ENCODE data around the gene TMEM156.
A peak's percentile ranks its signal among the peaks of the same experiment; 100 is the strongest.

Gene TMEM156, protein sequence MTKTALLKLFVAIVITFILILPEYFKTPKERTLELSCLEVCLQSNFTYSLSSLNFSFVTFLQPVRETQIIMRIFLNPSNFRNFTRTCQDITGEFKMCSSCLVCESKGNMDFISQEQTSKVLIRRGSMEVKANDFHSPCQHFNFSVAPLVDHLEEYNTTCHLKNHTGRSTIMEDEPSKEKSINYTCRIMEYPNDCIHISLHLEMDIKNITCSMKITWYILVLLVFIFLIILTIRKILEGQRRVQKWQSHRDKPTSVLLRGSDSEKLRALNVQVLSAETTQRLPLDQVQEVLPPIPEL

DNA sequence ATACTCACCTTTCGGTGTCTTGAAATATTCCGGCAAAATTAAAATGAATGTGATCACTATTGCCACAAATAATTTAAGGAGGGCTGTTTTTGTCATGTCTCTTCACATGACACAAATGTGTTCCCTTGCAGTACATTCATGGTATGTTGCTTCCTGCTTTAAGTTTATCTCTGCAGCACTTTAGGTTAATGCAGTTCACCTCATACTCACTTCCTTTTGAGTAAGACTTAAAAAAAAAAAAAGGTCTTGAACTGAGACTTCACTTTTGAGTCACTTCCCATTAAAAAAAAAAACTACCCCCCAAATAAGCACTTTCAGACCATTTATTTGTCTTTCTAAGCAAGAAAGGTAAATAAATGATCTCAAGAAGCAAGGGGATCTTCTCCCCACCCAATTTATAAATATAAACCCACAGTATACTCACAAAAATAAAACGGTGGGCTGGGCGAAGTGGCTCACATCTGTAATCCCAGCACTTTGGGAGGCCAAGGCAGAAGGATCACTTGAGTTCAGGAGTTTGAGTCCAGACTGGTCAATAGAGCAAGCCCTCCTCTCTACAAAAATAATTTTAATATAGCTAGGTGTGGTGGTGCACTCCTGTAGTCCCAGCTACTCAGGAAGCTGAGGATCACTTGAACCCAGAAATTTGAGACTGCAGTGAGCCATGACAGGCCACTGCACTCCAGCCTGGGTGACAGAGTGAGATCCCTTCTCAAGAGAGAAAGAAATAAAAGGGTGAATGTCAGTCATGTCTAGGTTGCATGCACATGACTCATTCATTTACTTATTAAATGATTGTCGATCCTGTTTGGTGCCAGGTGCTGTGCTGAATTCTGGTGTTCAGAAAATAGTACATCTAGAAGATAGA is at the start of gene TMEM156:
Gene TMEM156, minus strand, starts transcription at position 192 of the 868 bp plus-strand sequence. Its CDS starts 96 bp downstream, at position 96.
- no peak for DNase-seq (ENCODE audit: low read depth in 4 of 4, low spot score in 1 of 4)

DNA sequence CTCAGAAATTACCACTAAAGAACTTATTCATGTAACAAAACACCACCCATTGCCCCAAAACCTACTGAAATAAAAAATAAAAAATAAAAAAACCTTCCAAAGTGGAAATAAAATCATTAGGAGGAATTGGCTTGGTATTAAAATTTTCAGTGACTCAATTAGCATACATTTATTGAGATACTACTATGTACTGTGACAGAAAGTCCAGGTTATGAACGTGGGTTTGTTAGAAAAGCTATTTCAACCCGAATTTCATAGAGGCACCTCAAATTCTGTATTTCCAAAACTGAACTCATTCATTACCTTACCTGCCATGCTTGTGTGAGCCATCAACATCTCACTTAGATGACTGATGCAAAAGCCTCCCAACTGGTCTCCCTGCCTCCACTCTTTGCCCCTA is 46.6 kb upstream of the TMEM156 start:
- no peak for DNase-seq (ENCODE audit: low read depth in 4 of 4, low spot score in 1 of 4)

DNA sequence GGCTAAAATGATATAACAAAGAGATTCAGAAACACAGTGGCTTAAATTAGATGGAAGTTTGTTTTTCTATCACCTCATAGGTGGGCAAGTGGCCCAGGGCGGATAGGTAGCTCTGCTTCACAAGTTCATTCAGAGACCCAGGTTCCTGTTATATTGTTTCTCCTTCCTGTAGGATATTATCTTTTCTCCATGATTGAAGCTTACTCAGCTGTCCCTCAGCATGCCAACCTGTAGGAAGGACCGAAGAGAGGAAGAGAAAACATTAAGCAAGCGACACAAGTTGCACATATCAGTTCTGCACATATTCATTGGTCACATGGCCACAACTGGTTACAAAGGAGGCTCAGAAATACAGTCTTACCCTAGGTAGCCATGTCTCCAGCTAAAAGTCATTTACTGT is 36.7 kb upstream of the TMEM156 start:
- DNase-seq (ENCODE audit: low read depth in 4 of 4, low spot score in 1 of 4) = no peak

DNA sequence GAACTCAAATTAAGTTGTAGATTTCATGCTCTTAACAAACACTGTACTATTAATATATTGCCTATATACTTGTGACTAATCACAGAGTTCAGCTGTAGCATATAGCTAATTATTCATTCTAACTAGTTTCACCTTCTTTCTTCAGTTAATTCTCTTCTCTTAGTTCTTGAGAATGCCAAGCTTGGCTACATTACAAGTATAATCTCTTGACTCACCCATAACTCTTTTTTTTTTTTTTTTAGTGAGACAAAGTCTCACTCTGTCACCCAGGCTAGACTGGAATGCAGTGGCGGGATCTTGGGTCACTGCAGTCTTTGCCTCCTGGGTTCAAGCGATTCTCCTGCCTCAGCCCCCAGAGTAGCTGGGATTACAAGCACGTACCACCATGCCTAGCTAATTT is 35.2 kb upstream of the TMEM156 start:
- DNase-seq (ENCODE audit: low read depth in 4 of 4, low spot score in 1 of 4) = no peak

DNA sequence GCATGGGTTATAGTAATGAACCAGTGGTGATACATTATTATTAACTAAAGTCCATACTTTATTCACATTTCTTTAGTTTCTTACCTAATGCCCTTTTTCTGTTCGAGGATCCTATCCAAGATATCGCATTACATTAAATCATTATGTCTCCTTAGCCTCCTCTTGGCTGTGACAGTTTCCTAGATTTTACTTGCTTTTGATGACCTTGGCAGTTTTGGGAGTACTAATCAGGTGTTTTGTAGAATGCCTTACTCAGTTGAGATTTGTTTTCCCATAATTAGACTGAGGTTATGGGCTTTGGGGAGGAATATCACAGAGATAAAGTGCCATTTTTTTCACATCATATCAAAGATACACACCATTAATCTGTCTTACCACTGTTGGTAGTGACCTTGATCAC is 34.8 kb upstream of the TMEM156 start:
- no peak for DNase-seq (ENCODE audit: low read depth in 4 of 4, low spot score in 1 of 4)

DNA sequence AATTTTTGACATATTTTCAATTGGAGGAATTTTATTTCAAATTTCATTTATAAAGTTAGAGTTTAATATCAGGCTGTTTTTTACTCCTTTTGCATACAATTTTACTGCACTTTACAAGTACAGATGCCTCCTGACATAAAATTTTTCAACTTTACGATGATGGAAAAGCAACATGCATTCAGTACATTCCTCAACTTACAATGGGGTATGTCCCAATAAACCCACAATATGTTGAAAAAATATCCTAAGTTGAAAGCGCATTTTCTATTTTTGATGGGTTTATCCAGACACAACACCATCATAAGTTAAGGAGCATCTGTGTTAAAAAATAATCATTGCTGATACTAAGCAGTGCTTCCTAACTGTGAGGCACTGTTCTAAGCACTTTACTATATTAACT is 34.2 kb upstream of the TMEM156 start:
- no peak for DNase-seq (ENCODE audit: low read depth in 4 of 4, low spot score in 1 of 4)

DNA sequence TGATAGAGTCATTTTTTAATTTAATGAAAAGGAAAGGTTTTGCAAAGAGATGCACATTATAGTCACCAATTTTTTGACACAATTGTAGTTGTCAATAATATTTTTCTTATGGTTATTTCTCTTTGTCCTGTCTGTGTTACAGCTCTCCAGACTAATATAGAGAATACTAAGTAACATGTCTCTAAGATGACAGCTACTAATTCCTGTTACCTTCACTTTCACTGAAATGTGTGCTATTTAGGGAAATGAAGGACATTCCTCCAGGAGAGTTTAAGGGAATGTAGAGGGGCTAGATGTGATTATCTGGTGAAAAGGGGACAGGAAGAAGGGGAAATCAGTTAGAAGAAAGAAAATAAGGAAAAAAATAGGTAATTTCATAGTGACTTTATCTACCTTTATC is 31.2 kb upstream of the TMEM156 start:
- DNase-seq (ENCODE audit: low read depth in 4 of 4, low spot score in 1 of 4) = no peak

DNA sequence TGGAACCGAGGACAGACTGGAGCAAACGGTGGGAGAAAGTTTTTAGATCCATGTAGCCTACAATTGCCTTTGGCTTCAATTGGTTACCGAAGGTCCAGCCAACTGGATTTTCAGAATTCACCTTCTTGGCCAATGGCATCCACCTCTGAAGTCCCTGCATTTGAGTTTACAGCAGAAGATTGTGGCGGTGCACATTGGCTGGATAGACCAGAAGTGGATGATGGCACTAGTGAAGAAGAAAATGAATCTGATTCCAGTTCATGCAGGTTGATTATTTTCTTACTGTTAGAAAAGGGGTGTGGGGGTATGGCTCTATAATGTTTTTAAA is 30.5 kb upstream of the TMEM156 start:
- no peak for DNase-seq (ENCODE audit: low read depth in 4 of 4, low spot score in 1 of 4)

DNA sequence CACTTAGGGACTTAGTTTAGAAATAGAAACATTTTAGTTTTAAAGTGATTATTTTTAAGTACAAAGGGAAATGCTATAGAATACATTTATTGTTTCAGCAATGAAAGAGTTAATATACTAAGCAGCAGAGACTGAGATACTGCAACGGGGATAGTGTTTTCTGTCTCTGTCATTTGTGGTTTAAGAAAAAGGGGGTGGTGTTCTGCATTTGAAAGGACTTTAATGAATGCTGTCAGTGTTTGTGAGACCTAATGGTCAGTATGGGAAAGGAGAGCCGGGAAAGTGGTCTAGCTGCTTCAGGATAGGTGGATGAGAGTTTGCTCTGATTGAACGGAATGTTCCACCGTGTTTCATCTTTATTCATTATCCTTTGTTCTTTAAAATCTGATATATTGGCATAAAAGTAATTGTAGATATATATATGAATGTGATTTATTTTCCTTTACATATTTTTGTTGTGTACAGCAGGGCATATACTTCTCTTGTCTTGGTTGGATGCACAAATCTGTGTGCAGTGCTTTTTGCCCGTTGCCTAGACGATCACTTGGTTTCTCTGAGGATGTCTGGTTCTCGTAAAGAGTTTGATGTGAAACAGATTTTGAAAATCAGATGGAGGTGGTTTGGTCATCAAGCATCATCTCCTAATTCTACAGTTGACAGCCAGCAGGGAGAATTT is 30.0 kb upstream of the TMEM156 start, which contains the start of gene KLHL5:
Gene KLHL5, plus strand, starts transcription at position 139 of the 676 bp plus-strand sequence. Its CDS starts 421 bp downstream, at position 560.
- DNase-seq (ENCODE audit: low read depth in 4 of 4, low spot score in 1 of 4) = no peak

DNA sequence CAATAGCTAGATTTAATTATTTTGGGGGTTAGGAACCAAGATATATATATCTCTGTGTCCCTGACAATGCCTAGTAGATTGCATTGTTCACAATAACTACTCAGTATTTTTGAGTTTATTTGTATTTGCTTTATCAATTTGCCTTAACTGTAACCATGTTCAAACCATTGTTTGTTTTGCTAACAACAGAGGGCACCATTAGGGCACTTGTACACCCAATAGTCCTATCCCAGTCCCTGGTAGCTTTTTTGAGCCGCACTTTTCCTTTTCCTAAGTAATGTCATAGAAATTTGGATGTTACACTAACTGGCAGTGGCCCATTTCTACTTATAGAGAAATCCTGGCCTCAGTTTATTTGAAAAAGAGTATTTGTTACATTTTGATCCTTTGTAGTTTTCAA is 29.2 kb upstream of the TMEM156 start:
- DNase-seq (ENCODE audit: low read depth in 4 of 4, low spot score in 1 of 4) = no peak

DNA sequence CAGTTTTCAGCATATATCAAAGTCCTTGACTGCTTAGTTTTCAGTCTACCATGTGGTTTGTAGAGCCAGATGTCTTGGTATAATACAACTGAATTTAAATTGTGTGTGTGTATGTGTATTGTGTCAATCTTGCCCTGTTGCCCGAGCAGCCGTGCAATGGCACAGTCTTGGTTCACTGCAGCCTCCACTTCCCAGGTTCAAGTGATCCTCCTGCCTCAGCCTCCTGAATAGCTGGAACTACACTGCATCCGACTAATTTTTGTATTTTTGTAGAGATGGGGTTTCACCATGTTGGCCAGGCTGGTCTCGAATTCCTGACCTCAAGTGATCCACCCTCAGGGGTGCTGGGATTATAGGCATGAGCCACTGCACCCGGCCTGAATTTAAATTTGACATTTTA is 23.8 kb upstream of the TMEM156 start:
- no peak for DNase-seq (ENCODE audit: low read depth in 4 of 4, low spot score in 1 of 4)

DNA sequence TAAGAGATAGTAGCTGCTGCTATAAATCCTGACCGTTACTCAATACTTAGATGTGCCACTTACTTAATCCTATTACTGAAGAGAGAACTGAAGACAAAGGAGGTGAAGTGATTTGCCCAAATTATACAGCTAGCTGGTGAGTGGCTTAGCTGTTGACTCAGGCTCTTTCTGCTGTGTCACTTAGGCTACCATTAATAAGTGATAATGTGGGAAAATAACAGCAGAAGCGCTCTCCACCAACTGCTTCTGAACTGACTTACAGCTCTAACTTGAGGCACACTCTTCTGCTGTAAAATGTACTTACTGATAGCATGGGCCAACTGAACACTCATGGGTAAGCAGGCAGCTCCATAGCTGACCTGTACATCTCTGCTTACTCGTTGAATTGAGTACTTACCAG is 22.3 kb upstream of the TMEM156 start:
- no peak for DNase-seq (ENCODE audit: low read depth in 4 of 4, low spot score in 1 of 4)

DNA sequence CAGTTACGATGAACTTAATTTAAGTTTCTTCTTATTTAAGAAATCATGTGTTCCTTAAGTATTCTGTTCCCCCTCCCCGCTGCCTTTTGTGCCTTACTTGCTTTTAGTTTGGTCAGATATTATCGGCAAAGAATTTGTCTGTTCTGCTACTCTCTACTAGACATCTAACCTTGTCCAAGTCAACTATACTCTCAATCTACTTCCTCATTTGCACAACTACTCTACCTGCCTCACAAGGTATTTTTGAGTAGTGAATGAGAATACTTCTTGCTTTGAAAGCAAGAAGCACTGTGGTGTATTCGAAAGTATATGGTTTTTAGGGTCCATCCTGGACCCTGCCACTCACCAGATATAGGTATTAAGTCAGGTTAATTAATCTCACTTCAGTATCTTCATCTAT is 21.8 kb upstream of the TMEM156 start:
- no peak for DNase-seq (ENCODE audit: low read depth in 4 of 4, low spot score in 1 of 4)

DNA sequence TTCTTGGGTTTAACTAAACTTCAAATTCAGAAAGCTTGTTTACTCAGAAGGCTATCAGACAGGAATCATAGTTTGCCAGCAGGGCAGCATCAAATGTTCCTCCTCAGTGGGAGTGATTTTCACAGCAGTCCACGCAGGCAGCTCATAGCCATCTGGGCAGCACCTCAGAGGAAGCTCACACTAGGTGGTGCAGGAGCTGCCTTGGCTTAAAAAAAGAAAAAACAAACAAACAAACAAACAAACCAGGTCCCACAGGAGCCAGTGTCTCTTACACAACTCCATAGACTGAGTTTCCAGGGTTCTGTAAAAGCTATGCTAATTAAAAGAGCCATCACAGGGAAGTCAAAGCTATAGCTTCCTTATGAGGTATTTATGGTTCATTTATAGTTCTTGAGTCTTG is 19.3 kb upstream of the TMEM156 start:
- no peak for DNase-seq (ENCODE audit: low read depth in 4 of 4, low spot score in 1 of 4)

DNA sequence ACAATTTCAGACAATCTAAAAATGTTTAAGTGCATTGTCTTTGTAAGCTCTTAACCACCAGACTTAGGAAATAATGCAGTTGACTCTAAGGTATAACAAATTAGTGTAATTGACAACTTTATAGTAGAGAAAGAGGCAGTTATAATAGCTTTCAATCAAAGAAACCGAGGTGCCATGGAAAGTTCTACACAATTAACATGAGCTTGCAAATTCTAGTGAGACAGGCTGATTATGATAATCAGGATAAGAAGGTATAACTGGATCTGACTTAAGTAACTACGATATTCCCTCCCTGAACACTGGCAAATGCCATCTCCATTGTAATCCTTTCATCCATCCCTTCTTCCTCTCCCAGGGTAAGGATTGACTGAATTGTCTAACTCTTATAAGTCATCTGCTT is 18.4 kb upstream of the TMEM156 start:
- DNase-seq (ENCODE audit: low read depth in 4 of 4, low spot score in 1 of 4) = no peak

DNA sequence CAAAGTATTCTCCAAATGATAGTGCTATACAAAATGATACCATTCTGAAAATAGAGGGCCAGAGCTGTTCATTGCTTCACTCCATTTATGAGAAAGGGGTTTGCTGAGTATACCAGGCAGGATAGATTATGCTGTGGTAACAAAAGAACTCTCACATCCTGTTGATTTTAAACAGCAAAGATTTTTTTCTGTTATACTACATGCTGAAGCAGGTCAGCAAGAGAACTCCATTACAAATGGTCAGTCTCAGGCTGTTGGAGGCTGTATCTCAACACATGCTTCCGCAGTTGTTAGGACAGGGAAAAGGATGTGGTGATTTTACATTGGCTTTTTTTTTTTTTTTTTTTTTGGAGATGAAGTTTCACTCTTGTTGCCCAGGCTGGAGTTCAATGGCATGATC is 16.1 kb upstream of the TMEM156 start:
- no peak for DNase-seq (ENCODE audit: low read depth in 4 of 4, low spot score in 1 of 4)

DNA sequence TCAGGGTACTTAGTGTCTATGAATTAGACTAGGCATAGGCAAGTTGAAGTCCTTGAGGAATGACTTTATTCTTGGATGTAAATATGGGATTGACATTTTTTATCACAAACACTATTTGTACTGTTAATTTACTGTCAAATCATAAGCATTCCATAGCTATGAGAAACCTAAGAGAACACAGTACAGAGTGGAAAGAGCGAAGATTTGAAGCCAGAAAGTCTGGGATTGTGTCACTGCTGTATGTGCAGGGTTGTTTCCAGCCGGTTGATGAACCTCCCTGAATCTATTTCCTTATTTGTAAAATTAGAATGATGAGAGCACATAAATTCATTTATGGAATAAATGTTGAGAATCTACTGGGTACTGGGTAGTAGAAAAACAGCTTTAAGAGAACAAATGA is 15.5 kb upstream of the TMEM156 start:
- DNase-seq (ENCODE audit: low read depth in 4 of 4, low spot score in 1 of 4) = no peak

DNA sequence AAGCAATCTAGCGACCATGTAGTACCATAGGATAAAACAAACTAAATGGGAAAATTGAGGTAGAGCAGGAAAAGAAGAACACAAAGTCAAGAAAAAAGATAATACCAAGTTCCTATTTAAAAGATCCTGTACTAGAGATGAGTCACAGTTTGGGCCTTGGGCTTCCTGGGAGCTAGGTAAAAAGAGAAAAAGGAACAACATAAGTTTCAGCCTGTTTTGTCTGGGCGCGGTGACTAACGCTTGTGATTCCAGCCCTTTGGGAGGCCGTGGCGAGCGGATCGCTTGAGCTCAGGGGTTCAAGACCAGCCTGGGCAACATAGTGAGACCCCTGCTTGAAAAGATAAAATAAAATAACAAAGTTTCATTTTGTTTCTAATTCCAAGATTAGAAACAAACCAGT is 14.0 kb upstream of the TMEM156 start:
- DNase-seq (ENCODE audit: low read depth in 4 of 4, low spot score in 1 of 4) = no peak

DNA sequence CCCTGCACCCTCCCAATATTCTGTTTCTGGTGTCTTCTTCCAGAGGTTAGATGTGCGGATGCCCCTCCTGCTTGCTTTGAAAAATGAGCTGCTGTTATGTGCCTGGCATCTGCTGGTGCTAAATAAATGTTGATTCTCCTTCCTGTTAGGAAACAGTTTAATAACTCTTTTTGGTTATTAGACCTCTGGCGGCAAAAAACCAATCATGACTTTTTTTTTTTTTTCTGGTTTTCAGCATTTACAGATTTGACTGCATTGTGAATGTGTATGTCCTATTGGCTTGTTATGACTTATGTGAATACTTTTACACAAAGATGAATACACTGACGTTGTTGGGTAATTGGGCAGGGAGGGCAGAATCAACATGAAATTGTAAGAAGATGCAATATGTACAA is 13.6 kb upstream of the TMEM156 start:
- DNase-seq (ENCODE audit: low read depth in 4 of 4, low spot score in 1 of 4) = no peak

DNA sequence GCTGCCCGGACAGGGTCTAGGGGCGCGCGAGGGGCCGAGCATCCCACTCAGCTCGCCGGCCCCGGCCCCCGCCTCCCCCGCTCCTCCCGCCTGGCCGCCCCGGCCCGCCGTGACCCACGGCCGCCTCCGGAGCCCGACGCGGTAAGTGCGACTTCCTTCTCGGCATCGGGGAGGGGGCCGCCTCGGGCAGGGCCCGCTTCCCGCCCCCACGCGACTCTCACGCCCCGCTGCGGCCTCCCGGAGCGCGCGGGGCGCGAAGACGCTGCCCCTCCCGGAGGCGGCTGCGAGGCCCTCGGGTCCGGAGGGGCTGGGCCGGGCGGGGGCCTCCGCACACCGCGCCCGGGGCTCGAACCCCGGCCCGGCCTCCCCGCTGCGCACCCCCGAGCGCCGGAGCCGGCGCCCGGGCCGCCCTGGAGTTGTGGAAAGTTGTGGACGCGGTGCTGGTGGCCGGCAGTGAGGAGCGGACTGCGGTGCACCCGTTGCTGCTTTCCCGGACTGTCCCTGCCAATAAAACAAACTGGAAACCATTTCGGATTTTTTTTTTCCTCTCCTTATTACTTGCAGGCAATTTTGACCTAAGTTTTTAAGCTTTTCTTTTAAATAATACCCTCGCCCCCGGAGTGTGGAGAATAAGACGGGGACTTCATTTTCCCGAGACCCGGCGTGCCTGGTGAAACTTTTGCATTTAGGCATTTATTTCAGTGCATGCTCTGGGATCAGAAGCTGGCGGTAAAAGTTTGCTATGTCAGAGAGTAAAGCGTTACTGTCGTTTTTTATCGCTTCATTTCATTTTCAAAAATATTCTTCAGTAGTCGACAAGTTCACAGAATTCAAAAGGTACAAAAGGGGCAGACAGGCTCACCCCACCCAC is 13.0 kb upstream of the TMEM156 start:
- peak in 2 of 4 experiments; percentile 13 to 21 for DNase-seq (ENCODE audit: low read depth in 4 of 4, low spot score in 1 of 4)

DNA sequence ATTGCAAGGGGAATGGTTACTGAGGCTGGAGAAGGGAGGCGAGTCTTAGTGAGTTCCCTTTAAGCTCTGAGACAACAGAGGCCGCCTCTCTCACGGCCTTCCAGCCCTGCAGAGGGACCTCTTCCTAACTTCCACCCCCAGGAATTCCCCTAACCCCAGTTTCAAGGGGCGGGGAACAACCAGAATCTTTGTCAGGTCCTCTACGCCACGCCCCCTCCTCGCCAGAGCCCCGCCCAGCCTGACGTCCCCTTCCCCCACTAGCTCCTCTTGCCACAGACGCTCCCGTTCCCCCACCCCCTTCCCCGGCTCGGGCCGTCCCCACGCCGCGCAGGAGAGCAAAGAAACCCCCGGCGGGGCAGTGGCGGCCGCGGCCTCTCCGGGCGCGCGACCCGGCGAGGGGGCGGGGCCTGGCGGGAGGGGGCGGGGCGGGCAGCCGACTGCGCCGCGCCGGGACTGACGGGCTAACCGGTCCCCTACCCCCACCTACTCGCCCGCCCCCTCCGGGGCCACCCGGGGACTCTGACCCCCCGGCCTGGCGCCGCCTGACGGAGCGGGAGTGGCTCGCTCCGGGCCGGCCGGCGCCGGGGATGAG is 12.3 kb upstream of the TMEM156 start:
- DNase-seq (ENCODE audit: low read depth in 4 of 4, low spot score in 1 of 4) = peak; percentile 90 to 97 (median 94)
